Astrocyte (in vitro differentiated cells and primary cell): ENCODE results near the gene SLC47A1. TPM values are rescaled to one million over a fixed set of nuclear protein-coding genes. Genes with fewer than 3 reads are reported as not detected.

ENCODE experiments used
- DNase-seq: peaks from one replicate; pipeline ENCODE4 v3.0.0-alpha.2; 2010; ENCODE audit warnings: low read depth
- FAIRE-seq: peaks from 2 replicates; lab custom pipeline; 2011; peaks lifted over from hg19 to GRCh38; lab: Jason Lieb, UNC
- H2AFZ ChIP-seq: 2 replicates; pipeline ENCODE4 v1.6.0; 2012; ENCODE audit warnings: low read depth, low read length, inconsistent platforms
- H3K27ac ChIP-seq: 2 replicates; pipeline ENCODE4 v1.5.1; 2011; ENCODE audit warnings: low read depth, low read length, inconsistent platforms
- H3K27me3 ChIP-seq: 2 replicates; pipeline ENCODE4 v1.6.0; 2011; ENCODE audit warnings: low read length, inconsistent platforms; ENCODE audit not compliant: insufficient read depth
- H3K36me3 ChIP-seq: 2 replicates; pipeline ENCODE4 v1.5.1; 2011; ENCODE audit warnings: low read length, inconsistent platforms; ENCODE audit not compliant: insufficient read depth
- H3K4me1 ChIP-seq: 2 replicates; pipeline ENCODE4 v1.5.1; 2011; ENCODE audit warnings: low read length, inconsistent platforms; ENCODE audit not compliant: insufficient read depth
- H3K4me2 ChIP-seq: 2 replicates; pipeline ENCODE4 v1.6.0; 2012; ENCODE audit warnings: low read length, inconsistent platforms
- H3K4me3 ChIP-seq: 2 replicates; pipeline ENCODE4 v1.5.1; 2011; ENCODE audit warnings: low read depth, mild to moderate bottlenecking, low read length, inconsistent platforms; ENCODE audit not compliant: insufficient read depth
- H3K79me2 ChIP-seq: 2 replicates; pipeline ENCODE4 v1.6.0; 2012; ENCODE audit warnings: mild to moderate bottlenecking, low read length, inconsistent platforms; ENCODE audit not compliant: insufficient read depth
- H3K9ac ChIP-seq: 2 replicates; pipeline ENCODE4 v1.6.0; 2012; ENCODE audit warnings: mild to moderate bottlenecking, low read length, inconsistent platforms
- H3K9me3 ChIP-seq: 2 replicates; pipeline ENCODE4 v1.5.1; 2012; ENCODE audit warnings: low read depth, mild to moderate bottlenecking, low read length, inconsistent platforms; ENCODE audit not compliant: insufficient read depth
- H4K20me1 ChIP-seq: 2 replicates; pipeline ENCODE4 v1.6.0; 2012; ENCODE audit warnings: low read length, inconsistent platforms; ENCODE audit not compliant: insufficient read depth
- H3K27ac Mint-ChIP-seq: one replicate; pipeline ENCODE4 v1.8.0; 2021; ENCODE audit warnings: mild to moderate bottlenecking, mixed read lengths; ENCODE audit not compliant: unreplicated experiment
- H3K27me3 Mint-ChIP-seq: one replicate; pipeline ENCODE4 v1.8.0; 2021; ENCODE audit warnings: low read depth, mixed read lengths; ENCODE audit not compliant: unreplicated experiment
- H3K36me3 Mint-ChIP-seq: one replicate; pipeline ENCODE4 v1.8.0; 2021; ENCODE audit warnings: low read depth, mixed read lengths; ENCODE audit not compliant: unreplicated experiment
- H3K4me1 Mint-ChIP-seq: one replicate; pipeline ENCODE4 v1.8.0; 2021; ENCODE audit warnings: low read depth, mixed read lengths; ENCODE audit not compliant: unreplicated experiment
- H3K4me3 Mint-ChIP-seq: one replicate; pipeline ENCODE4 v1.8.0; 2021; ENCODE audit warnings: mild to moderate bottlenecking, moderate library complexity, mixed read lengths; ENCODE audit not compliant: unreplicated experiment
- H3K9me3 Mint-ChIP-seq: one replicate; pipeline ENCODE4 v1.8.0; 2021; ENCODE audit warnings: mild to moderate bottlenecking, mixed read lengths; ENCODE audit not compliant: unreplicated experiment
- EZH2 ChIP-seq: IDR thresholded peaks from 2 replicates; pipeline ENCODE4 v1.6.1; 2012; ENCODE audit warnings: mild to moderate bottlenecking, low read length, inconsistent platforms; ENCODE audit not compliant: insufficient read depth
- total RNA-seq: library from RNA; stranded (reverse); gene quantifications from 2 replicates; pipeline ENCODE4 v1.2.1, GENCODE V29; 2021
- TF ChIP-seq, protein P1 (sequence below): IDR thresholded peaks from 2 replicates; pipeline ENCODE4 v1.5.1; 2011; ENCODE audit warnings: low read depth, mild to moderate bottlenecking, inconsistent platforms, low read length, moderate library complexity; ENCODE audit not compliant: insufficient read depth

Gene SLC47A1
- total RNA-seq, 1 donor from 2014 or later, result 0.75 TPM

DNA sequence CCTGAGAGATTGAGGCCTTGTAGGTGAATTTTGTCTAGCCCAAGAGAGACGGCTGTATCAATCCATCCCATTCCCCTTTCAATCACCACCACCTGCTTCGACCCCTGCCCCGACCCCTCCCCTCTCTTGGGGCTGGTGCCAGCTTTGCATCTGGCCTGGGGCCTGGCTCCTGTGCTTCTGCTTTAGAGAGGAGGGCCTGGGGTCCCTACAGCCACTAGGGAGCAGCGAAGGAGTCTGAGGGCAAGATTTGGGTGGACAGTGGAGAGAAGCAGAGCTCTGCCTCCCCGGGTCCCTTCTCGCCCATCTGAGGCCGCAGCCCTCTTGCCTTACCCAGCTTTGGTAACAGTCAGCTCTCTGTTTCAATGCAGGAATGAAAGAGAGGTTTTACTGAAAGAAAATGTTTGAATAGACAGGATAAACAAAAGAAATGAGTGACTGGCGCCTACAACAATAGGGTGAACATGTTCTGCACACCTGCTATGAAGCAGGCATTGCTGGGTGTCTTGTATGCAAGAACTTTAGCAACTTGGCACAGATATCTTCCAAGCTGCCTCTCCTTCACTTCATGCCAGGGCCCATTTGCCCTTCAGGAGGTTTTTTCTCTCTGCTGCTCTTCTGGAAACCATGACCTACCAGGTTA is 57.4 kb downstream of the SLC47A1 start:
- H3K27ac Mint-ChIP-seq, result no peak overlapping the region
- no peak overlapping the region for H3K27ac ChIP-seq
- H3K9me3 ChIP-seq, result no peaks in the 10 kb centered on the region
- no peaks in the 10 kb centered on the region for H3K4me1 ChIP-seq
- no peak overlapping the region for H3K4me3 Mint-ChIP-seq
- H3K9ac ChIP-seq, result no peak overlapping the region
- H3K79me2 ChIP-seq, result no peaks in the 10 kb centered on the region
- H3K36me3 ChIP-seq, result no peaks in the 10 kb centered on the region
- no peaks in the 10 kb centered on the region for H3K9me3 Mint-ChIP-seq
- H4K20me1 ChIP-seq, result no peaks in the 10 kb centered on the region
- no peak overlapping the region for H3K4me3 ChIP-seq
- FAIRE-seq, result no peak
- no peaks in the 10 kb centered on the region for H3K4me1 Mint-ChIP-seq
- H3K4me2 ChIP-seq, result no peak overlapping the region
- no peak for TF ChIP-seq EZH2
- TF ChIP-seq, protein P1, sequence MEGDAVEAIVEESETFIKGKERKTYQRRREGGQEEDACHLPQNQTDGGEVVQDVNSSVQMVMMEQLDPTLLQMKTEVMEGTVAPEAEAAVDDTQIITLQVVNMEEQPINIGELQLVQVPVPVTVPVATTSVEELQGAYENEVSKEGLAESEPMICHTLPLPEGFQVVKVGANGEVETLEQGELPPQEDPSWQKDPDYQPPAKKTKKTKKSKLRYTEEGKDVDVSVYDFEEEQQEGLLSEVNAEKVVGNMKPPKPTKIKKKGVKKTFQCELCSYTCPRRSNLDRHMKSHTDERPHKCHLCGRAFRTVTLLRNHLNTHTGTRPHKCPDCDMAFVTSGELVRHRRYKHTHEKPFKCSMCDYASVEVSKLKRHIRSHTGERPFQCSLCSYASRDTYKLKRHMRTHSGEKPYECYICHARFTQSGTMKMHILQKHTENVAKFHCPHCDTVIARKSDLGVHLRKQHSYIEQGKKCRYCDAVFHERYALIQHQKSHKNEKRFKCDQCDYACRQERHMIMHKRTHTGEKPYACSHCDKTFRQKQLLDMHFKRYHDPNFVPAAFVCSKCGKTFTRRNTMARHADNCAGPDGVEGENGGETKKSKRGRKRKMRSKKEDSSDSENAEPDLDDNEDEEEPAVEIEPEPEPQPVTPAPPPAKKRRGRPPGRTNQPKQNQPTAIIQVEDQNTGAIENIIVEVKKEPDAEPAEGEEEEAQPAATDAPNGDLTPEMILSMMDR, result no peak
- DNase-seq, result no peak
- no peak overlapping the region for H2AFZ ChIP-seq
- H3K27me3 ChIP-seq, result peaks cover 13% of the 10 kb centered on the region
- no peaks in the 10 kb centered on the region for H3K36me3 Mint-ChIP-seq
- H3K27me3 Mint-ChIP-seq, result peaks cover 41% of the 10 kb centered on the region

DNA sequence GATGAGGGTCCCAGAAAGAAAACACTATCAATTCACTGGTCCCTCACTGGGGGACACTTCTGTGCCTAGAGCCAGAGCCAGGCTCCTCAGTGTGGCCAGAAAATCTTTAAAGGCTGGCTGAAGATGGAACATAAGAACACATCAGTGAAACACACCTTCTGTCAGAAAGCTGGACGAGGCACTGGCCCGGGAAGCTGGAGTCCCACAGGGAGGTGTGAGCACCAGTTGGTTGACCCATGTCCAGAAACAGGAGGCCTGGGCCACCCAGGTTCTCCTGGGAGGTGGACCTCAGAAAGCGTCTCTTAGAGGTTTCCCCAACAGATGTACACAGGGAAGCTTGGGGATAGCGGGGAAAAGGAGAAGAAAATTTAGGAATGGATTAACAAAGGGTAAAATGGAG is 58.7 kb downstream of the SLC47A1 start:
- H3K9me3 Mint-ChIP-seq, result no peaks in the 10 kb centered on the region
- no peak overlapping the region for H3K4me3 Mint-ChIP-seq
- peaks cover 8% of the 10 kb centered on the region for H3K27me3 ChIP-seq
- no peak overlapping the region for H2AFZ ChIP-seq
- no peaks in the 10 kb centered on the region for H3K36me3 ChIP-seq
- no peak overlapping the region for H3K9ac ChIP-seq
- H3K4me2 ChIP-seq, result no peak overlapping the region
- H3K27me3 Mint-ChIP-seq, result peaks cover 40% of the 10 kb centered on the region
- no peaks in the 10 kb centered on the region for H3K4me1 Mint-ChIP-seq
- no peaks in the 10 kb centered on the region for H4K20me1 ChIP-seq
- H3K27ac Mint-ChIP-seq, result no peak overlapping the region
- no peaks in the 10 kb centered on the region for H3K36me3 Mint-ChIP-seq
- no peak overlapping the region for H3K27ac ChIP-seq
- no peak for TF ChIP-seq EZH2
- TF ChIP-seq, protein P1, result no peak
- H3K9me3 ChIP-seq, result no peaks in the 10 kb centered on the region
- FAIRE-seq, result no peak
- no peak for DNase-seq
- no peaks in the 10 kb centered on the region for H3K79me2 ChIP-seq
- no peaks in the 10 kb centered on the region for H3K4me1 ChIP-seq
- no peak overlapping the region for H3K4me3 ChIP-seq

DNA sequence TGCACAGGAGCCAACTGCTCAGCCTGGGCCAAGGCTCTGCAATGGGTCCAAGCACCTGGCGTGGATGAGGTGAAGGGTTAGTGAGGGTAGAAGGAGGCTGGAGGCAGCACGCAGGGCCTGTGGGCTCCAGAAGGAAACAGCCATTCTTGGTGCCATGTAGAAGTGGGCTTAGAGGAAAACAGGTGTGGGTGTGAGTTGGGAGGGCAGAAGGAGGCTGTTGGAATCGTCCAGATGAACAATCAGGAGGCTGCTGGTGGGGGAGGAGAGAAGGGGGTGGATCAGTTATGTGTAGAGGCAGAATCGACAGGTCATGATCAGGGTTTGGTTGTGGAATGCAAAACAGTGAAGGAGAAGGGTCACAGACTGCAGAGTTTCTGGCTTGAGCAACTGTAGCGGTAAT is 63.2 kb downstream of the SLC47A1 start:
- H3K36me3 Mint-ChIP-seq, result no peaks in the 10 kb centered on the region
- H4K20me1 ChIP-seq, result no peaks in the 10 kb centered on the region
- H3K27ac ChIP-seq, result no peak overlapping the region
- no peak overlapping the region for H2AFZ ChIP-seq
- H3K9ac ChIP-seq, result no peak overlapping the region
- no peaks in the 10 kb centered on the region for H3K9me3 Mint-ChIP-seq
- peaks cover 18% of the 10 kb centered on the region for H3K27me3 Mint-ChIP-seq
- FAIRE-seq, result no peak
- no peak overlapping the region for H3K4me2 ChIP-seq
- no peaks in the 10 kb centered on the region for H3K79me2 ChIP-seq
- peaks cover 6% of the 10 kb centered on the region for H3K27me3 ChIP-seq
- H3K9me3 ChIP-seq, result no peaks in the 10 kb centered on the region
- TF ChIP-seq EZH2, result no peak
- TF ChIP-seq, protein P1, result no peak
- H3K4me1 Mint-ChIP-seq, result no peaks in the 10 kb centered on the region
- no peaks in the 10 kb centered on the region for H3K36me3 ChIP-seq
- no peak overlapping the region for H3K27ac Mint-ChIP-seq
- no peaks in the 10 kb centered on the region for H3K4me1 ChIP-seq
- DNase-seq, result no peak
- H3K4me3 Mint-ChIP-seq, result no peak overlapping the region
- H3K4me3 ChIP-seq, result no peak overlapping the region
